ENCODE results near the gene FLOT2.

Gene FLOT2

DNA sequence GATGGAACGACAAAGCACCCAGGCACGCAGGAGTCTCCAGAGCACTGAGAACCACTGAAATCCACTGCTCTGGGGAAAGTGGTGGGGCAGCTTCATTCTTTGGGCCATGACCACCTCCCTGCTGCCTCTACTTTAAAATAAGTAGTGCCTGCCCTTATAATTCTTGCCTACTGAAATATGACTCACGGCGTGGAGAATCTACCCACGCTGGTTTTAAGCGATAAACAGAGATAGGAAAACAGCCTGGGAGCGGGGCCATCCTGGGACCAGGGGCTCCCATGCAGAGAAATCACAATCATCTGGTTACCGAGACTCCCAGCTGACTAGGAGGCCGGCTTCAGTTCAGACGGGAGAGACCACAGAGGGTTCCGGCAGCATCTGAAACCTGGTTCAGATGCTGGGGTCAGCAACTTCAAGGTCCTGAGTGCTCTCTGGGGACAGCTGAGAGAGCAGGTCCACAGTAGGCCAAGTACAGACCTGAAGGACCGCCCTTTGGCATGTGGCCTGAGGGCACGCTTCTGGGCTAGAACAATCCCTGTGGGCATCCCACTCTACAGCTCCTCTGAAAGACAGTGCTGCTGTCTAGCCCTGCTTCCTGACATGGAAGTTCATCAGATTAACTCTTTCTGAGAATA is 14.0 kb upstream of the FLOT2 start:
- no peaks in the 10 kb centered on the region for H3K27me3 ChIP-seq (ENCODE audit: insufficient read depth, low read length, poor library complexity)
- H3K79me2 ChIP-seq (ENCODE audit: insufficient read depth, low read length), result no peaks in the 10 kb centered on the region
- no peak overlapping the region for H3K4me3 ChIP-seq (ENCODE audit: low read depth in 1 of 2, low read length in 2 of 2)
- DNase-seq, result no peak
- peaks cover 12% of the 10 kb centered on the region for H4K20me1 ChIP-seq (ENCODE audit: insufficient read depth, low read length)
- H3K9ac ChIP-seq (ENCODE audit: low read depth, low read length), result no peak overlapping the region
- no peaks in the 10 kb centered on the region for H3K4me1 ChIP-seq (ENCODE audit: insufficient read depth, low read length)
- H3K36me3 ChIP-seq (ENCODE audit: insufficient read depth, low read length), result peaks cover 97% of the 10 kb centered on the region
- TF ChIP-seq CTCF (IDR thresholded peaks at IDR 0.05; ENCODE audit: borderline replicate concordance, extremely low read depth, low read length, poor library complexity, severe bottlenecking), result no peak
- no peak for TF ChIP-seq EZH2 (IDR thresholded peaks at IDR 0.05; ENCODE audit: borderline replicate concordance, low read depth, low read length, severe bottlenecking)
- H3K27ac ChIP-seq (ENCODE audit: low read length), result no peak overlapping the region
- no peak overlapping the region for H3K4me2 ChIP-seq (ENCODE audit: insufficient read depth, low read length)
- H2AFZ ChIP-seq (ENCODE audit: low read depth, low read length), result no peak overlapping the region
- H3K9me3 ChIP-seq (ENCODE audit: insufficient read depth, low read length, severe bottlenecking), result no peaks in the 10 kb centered on the region
- ATAC-seq (ENCODE audit: insufficient read depth, low read depth), result no peak

- H3K4me2 ChIP-seq (ENCODE audit: insufficient read depth, low read length), result no peak overlapping the region
- TF ChIP-seq EZH2 (IDR thresholded peaks at IDR 0.05; ENCODE audit: borderline replicate concordance, low read depth, low read length, severe bottlenecking) (no peak), CTCF (IDR thresholded peaks at IDR 0.05; ENCODE audit: borderline replicate concordance, extremely low read depth, low read length, poor library complexity, severe bottlenecking) (no peak)
- no peaks in the 10 kb centered on the region for H3K27me3 ChIP-seq (ENCODE audit: insufficient read depth, low read length, poor library complexity)
- no peaks in the 10 kb centered on the region for H3K79me2 ChIP-seq (ENCODE audit: insufficient read depth, low read length)
- peaks cover 93% of the 10 kb centered on the region for H3K36me3 ChIP-seq (ENCODE audit: insufficient read depth, low read length)
- H3K4me1 ChIP-seq (ENCODE audit: insufficient read depth, low read length), result no peaks in the 10 kb centered on the region
- ATAC-seq (ENCODE audit: insufficient read depth, low read depth), result no peak
- H3K9ac ChIP-seq (ENCODE audit: low read depth, low read length), result no peak overlapping the region
- H4K20me1 ChIP-seq (ENCODE audit: insufficient read depth, low read length), result peaks cover 12% of the 10 kb centered on the region
- no peak overlapping the region for H2AFZ ChIP-seq (ENCODE audit: low read depth, low read length)
- no peak for DNase-seq
- no peak overlapping the region for H3K4me3 ChIP-seq (ENCODE audit: low read depth in 1 of 2, low read length in 2 of 2)
- H3K9me3 ChIP-seq (ENCODE audit: insufficient read depth, low read length, severe bottlenecking), result no peaks in the 10 kb centered on the region
- no peak overlapping the region for H3K27ac ChIP-seq (ENCODE audit: low read length)
Measured at GRCh38 chr17:28910534-28910933, 13.0 kb upstream of the FLOT2 start.

DNA sequence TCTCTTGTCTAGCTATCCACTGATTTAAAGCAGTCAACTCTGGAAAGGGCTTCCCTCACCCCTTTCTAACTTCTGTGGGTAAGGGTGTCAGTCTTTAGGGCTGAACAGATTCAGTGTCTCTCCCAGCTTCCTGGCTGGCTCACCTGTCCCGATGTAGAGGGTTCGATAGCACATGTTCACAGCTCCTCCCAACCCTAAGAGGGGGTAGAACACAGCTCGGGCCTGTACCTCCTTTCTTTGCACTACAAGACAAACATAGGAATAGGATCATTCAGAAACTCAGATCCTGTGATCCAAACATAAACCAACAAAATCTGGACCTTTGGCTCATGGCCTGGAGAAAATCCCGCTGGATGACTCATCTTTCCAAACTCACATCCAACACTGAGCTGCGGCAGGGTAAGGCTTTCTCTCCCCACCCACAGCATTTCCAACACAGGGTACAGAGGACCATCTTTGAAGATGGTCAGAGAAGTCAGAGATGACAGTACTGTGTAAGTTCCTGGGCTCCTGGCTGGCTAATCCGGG is 11.2 kb upstream of the FLOT2 start:
- Histone ChIP-seq H3K79me2 (ENCODE audit: insufficient read depth, low read length) (no peaks in the 10 kb centered on the region), H3K4me3 (ENCODE audit: low read depth in 1 of 2, low read length in 2 of 2) (no peak overlapping the region), H3K27ac (ENCODE audit: low read length) (no peak overlapping the region), H3K36me3 (ENCODE audit: insufficient read depth, low read length) (peaks cover 77% of the 10 kb centered on the region), H3K4me1 (ENCODE audit: insufficient read depth, low read length) (no peaks in the 10 kb centered on the region), H3K9ac (ENCODE audit: low read depth, low read length) (no peak overlapping the region; the same call in 1 of the 2 replicates), H3K4me2 (ENCODE audit: insufficient read depth, low read length) (no peak overlapping the region), H2AFZ (ENCODE audit: low read depth, low read length) (no peak overlapping the region), H3K27me3 (ENCODE audit: insufficient read depth, low read length, poor library complexity) (no peaks in the 10 kb centered on the region), H4K20me1 (ENCODE audit: insufficient read depth, low read length) (peaks cover 12% of the 10 kb centered on the region), H3K9me3 (ENCODE audit: insufficient read depth, low read length, severe bottlenecking) (no peaks in the 10 kb centered on the region)
- TF ChIP-seq CTCF (IDR thresholded peaks at IDR 0.05; ENCODE audit: borderline replicate concordance, extremely low read depth, low read length, poor library complexity, severe bottlenecking) (no peak), EZH2 (IDR thresholded peaks at IDR 0.05; ENCODE audit: borderline replicate concordance, low read depth, low read length, severe bottlenecking) (no peak)
- DNase-seq (no peak), ATAC-seq (ENCODE audit: insufficient read depth, low read depth) (no peak)
